Fibroblast of skin of left biceps (primary cell): Measurements from ENCODE around the gene UBXN6.

Source experiments
- DNase-seq, 2 experiments: peaks; one replicate each; pipeline ENCODE4 v3.0.0-alpha.2; 2013; ENCODE audit warnings: low read depth in 2 of 2

Gene UBXN6

DNA sequence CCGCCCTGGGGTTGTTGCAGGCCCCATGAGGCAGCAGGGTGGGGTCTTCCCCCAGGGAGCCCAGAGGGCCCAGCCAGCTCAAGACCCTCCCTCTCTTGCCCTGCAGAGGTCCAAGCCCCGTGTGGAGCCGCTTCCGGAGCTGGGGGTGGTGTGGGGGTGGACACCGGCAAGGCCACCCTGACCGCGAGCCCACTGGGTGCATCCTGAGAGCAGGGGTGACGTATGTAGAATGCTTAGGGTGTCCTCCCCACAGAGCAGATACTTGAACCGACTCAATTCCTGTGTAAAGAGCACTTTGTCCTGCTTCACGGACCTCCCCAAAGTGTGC is 14.8 kb downstream of the UBXN6 start:
- DNase-seq = no peak

DNA sequence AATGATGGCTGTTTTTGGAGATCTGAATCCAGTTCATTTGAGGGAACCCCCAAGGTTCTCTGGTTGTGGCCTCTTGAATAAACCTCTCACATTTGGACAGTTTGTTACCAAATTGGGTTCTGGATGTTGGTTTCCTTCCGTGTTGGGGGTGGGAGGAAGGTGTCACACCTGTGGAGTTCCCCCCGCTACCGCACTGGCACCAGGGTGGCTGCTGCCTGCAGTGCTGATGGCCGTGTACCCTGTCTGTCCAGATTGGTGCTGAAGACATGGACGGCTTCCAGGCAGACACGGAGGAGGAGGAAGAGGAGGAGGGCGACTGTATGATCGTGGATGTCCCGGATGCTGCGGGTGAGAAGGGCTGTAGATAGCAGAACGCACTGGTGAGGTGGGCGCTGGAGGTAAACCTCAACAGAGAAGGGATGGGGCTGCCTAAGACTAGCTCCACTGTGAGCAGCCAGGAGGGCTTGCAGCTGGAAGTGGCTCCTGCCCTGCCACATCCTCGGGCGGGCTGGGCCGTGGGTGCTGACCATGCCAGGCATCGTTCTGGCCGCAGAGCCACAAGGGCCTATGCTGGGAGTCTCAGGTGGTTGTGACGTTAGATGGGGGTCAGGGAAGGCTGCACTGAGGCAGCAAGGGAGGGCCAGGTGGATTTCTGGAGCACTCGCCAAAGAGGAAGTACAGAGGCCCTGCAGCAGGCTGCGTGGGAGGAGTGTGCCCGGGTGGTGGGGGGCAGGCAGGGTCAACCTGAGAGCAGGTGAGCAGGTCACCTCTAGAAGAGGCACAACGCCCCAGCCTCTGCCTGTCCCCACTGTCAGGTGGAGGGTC is 15.4 kb downstream of the UBXN6 start:
- DNase-seq = no peak

DNA sequence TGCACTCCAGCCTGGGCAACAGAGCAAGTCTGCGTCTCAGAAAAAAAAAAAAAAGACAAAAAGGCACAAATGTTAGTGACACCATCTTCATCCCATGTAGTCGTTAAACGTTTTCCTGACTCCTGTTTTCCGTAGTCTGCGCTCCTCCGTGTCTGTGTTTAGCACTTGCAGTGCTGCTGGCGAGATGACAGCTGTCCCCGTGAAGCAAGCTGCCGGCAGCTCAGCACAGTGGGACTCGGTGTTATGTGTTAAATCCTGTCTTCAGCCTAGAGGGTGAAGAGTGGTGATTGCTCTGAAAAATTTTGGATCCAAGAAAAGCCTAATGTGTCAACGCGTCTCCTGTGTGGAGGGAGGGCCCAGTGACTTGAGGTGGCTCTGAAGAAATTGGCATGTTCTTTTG is 18.4 kb downstream of the UBXN6 start:
- DNase-seq = no peak

DNA sequence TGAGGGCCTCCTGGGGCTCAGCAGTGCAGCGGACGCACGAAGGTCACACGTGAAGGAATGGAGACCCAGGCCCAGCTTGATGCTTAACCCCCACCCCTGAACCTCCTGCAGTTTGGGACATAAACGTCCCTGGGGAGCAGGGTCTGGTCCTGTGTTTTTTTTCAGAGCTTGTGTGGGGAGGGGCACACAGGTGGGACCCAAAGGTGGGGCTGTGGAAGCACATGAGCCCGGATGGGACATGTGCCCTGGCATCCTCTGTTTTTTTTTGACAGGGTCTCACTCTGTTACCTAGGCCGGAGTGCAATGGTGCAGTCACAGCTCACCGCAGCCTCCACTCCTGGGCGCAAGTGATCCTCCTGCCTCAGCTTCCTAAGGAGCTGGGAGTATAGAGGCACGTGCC is 20.5 kb downstream of the UBXN6 start:
- DNase-seq = no peak

DNA sequence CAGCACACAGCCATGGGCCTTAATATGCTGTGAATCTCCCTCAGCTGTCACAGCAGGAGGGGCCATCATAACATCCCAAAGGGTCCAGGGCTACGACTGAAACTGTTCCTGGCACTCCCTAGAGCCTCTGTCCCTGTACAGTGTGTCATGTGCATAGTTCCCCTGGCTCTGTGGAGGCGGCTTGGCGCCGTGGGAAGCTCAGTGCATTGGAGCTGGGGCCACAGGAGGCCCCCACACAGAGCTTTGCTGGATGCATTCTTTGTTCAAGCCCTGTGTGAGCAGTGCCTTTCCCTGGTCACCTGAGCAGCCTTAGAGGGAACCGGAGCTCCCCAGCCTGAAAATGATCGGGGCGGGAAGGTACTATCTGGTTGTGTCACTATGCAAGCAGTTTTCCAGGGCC is 21.4 kb downstream of the UBXN6 start:
- no peak for DNase-seq

DNA sequence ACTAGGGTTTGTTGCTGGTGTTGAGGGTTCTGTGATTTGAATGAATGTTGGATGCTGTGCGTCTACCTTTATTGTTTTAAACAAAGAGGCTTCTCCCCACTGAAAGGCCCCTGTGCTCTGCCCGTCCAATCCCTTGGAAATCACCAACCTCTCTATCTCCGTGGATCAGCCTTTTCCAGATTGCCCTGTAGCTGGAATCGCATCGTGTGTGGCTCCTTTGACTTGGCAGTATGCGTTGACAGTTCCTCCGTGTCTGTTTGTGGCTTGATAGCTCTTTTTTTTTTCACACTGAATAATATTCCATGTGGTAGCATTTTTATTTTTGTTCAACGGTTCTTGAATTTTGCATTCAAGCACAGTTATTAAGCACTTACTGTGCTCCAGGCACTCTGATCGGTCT is 23.2 kb downstream of the UBXN6 start:
- DNase-seq = no peak

DNA sequence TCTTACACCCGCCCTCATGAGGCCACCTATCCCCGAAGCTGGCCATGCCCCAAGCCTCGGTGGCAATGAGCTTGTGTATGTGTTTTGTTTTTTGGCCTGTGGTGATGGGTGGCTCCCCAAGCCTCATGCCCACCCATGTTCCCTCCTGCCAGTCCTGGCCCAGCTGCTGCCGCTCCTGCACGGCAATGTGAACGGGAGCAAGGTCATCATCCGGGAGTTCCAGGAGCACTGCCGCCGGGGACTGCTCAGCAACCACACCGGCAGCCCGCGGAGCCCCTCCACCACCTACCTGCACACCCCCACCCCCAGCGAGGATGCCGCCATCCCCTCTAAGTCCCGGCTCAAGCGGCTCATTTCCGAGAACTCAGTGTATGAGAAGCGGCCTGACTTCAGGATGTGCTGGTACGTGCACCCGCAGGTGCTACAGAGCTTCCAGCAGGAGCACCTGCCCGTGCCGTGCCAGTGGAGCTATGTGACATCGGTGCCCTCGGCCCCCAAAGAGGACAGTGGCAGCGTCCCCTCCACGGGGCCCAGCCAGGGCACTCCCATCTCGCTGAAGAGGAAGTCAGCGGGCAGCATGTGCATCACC is 24.6 kb downstream of the UBXN6 start:
- DNase-seq = no peak

DNA sequence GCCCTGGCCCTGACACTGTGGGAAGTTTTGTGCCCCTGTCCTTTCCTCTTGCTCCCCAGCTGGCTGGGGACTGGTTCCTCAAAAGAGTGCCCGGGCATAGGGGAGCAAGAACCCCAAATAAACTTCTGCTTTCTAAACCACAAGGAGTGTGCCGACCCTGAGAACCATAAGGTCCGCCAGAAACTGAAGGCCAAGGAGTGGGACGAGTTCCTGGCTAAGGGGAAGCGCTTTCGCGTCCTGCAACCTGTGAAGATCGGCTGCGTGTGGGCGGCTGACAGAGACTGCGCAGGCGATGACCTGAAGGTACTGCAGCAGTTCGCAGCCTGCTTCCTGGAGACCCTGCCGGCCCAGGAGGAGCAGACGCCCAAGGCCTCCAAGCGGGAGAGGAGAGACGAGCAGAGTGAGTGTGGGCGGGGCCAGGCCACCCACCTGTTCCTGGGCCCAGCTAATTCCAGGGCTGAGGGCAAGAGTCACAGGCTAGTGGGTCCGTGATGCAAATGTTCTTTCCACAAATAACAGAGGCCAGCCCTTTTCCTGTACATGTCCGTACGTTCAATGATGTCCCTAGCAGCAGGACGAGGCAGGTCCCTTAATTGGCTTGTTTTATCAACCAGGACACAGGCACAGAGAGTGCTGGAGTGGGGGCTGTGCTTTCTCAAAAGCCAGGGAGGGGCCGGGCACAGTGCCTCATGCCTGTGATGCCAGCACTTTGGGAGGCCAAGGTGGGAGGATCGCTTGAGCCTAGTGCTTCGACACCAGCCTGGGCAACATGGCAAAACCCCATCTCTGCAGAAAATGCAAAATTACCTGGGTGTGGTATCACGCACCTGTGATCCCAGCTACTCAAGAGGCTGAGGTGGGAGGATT is 25.6 kb downstream of the UBXN6 start:
- no peak for DNase-seq

DNA sequence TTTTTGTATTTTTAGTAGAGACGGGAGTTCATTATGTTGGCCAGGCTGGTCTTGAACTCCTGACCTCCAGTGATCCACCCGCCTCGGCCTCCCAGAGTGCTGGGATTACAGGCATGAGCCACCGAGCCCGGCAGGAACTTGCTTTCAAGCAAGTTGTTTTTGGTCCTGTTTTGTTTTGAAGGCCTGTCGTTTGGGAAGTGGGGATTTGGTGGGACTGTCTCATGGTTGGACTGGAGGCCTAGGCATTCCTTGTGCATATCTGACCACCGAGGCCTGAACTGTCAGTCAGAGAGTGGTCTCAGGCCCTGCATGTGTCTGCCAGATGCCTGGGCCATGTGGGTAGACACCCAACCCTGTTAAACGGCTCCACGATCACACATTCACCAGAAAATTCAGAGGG is 26.3 kb downstream of the UBXN6 start:
- DNase-seq = no peak

DNA sequence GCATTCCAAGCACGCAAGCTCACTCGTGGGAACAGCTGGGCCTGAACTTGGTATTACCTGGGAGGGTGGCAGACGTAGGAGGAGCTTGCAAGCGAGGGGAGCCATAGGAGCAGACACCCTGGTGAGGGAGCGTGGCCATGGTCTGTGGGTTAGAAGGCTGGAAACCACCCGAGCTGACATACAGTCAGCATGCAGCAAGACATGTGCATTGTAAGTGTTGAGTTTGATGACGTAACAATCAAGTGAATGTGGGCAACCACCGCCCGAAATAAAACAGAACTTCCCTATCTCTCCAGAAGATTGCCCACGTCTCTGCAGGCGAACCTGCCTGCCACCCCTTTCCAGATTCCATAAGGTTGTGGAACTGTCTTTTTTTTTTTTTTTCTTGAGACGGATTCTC is 26.8 kb downstream of the UBXN6 start:
- DNase-seq = no peak

DNA sequence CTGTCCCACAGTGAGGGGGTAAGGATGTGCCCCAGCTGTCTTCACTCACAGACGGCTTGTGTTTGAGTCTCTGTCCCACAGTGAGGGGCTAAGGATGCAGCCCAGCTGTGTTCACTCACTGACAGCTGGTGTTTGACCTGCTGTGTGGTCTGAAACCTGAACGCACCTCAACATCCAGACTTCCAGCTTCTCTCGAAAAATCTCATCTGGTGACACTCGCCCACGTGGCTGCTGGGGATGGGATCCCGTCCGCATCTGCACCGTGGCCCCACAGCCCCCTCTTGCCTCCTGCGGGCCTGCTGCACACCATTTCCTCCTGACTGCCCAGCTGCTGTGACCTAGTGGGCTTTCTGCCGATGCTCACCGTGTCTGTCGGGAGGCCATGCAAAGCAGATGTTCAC is 27.8 kb downstream of the UBXN6 start:
- no peak for DNase-seq

DNA sequence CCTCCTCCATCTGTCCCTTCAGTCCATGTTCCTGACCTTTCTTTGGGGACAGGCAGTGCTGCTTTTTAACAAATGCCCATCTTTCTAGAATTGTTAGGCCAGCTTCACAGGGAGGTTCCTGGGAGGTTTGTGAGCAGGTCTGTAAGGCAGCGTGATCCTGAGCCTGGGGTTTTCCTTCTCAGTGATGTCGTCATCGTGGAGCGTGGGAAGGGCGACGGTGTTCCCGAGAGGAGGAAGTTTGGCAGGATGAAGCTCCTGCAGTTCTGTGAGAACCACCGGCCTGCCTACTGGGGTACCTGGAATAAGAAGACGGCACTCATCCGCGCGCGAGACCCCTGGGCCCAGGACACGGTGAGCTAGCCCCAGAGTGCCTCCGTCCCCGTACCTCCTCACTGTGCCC is 28.3 kb downstream of the UBXN6 start:
- no peak for DNase-seq

DNA sequence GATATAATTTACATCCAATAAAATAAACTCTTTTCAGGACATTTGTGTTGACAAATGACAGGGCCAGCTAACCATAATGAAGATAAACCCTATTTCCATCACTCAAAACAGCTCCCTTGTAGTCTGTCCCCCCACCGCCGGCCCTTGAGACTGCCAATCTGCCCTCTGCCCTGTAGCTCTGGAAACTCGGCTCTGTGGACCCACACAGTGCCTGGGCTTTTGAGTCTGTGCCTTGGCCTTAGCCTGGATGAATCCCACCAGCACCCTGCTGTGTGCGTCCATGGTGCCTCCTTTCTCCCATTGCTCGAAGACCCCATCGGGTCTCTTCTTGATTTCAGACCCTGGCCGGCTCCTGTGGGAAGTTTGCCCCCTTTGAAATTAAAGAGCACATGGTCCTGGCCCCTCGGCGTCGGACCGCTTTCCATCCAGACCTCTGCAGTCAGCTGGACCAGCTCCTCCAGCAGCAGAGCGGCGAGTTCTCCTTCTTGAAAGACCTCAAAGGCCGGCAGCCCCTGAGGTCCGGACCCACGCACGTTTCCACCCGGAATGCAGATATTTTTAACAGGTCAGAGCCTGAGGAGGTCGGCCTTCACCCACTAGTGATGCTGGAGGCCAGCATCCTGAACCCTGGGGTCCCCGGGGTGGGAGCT is 29.1 kb downstream of the UBXN6 start:
- no peak for DNase-seq

DNA sequence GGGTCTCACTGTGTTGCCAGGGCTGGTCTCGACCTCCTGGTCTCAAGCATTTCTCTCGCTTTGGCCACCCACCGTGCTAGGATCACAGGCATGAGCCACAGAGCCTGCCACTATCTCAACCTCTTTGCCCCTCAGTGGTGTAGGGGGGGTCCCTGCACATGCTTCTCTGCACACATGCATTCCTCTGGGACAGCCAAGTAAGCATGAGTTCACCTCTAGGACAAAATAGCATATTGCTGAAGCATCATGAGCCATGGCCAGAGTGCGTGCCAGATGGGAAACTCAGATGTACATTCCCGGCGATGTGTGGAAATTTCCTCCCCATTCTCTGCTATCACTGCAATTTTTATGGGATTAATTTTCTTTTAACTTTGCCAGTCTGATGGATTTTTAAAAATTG is 32.1 kb downstream of the UBXN6 start:
- peak; percentile 76 to 79 for DNase-seq

DNA sequence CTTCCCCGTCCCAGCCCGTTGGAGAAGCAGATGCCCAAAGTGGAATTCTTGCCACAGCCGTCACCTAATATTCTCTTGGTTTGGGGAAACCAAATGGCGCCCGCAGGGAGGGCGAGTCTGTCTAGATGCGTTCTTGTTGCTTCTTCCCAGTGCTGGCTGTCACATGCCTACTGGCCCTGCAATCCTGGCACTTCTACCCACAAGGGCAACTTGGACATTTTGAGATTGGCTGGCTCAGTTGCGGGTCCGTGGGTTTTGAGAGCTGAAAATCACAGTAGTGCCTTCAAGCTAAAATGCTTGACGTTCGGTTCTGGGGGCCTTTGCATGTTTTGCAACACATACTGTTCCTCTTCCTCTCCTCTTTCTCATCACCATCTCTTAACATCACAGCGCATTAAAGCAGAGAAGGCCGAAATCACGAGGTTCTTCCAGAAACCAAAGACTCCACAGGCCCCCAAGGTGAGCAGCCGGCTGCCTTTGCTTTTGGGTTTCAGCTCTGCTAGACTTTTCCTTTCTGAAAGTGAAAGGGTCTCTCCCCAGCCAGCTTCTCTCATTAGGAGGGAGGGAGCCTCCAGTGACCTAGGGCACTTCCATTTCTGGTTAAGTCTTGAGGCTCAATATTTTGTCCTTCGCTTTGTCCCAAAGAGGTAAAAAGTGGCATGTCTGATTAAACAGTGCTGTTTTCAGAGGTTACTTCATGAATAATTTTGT is 34.0 kb downstream of the UBXN6 start:
- DNase-seq = no peak

DNA sequence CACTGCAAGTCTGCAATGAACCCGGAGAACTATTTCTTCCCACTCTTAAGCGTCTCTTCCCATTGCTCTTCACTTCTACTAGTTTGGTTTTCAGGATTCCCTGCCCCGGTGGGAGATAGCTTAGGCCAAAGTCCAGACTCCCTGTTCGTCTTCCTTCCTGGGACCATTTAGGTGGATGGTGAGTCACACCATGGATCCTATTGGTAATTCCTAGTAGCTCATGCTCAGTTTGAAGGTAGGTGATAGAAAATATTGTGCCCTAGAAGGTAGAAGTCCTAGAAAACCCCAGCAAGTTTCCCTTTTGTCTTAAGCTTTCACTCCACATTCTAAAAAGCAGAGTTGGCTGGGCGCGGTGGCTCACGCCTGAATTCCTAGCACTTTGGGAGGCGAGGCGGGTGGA is 41.3 kb downstream of the UBXN6 start:
- DNase-seq = no peak

DNA sequence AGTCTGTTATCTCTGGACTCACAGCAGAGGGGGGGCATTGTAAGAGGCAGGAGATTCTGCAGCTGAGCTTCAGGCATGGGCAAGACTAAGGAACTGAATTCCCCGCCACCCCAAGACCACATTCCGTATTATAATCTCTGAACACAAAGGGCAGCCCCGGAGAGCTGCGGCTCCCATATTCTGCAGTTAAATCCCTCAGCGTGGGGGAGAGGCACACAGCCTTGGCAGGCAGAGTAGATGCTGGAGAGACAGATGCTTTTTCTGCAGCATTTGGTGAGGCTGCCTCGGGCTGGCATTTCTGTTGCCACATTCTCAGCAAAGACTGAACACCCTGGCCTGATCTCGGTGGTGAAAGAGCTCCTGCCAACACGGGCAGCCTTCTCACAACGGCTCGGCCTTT is 42.2 kb downstream of the UBXN6 start:
- DNase-seq = no peak

DNA sequence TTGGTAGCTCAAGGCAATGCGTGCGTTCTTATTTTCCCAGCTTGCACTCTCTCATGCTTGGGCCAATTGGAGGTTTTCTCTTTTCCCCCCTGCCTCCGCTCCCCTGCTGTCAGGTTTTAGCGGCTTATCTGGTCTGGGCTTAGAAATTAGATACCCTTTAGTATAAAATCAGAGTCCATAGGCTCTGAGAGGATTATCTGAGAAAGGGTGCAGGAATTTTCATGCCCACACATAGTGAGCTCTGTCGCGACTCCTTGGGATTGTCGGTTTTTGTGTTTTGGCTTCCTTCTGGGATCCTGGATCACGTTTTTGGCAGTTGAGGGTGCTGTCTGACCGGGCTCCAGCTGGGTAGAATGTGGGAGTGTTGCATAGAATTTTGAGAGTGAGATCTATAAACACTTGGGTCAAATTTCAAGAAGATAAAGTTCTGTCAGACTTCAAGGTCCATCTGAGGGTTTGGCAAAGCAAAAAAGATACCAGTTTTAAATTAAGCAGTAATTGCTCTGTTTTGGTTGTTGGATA is 42.7 kb downstream of the UBXN6 start:
- DNase-seq = no peak

DNA sequence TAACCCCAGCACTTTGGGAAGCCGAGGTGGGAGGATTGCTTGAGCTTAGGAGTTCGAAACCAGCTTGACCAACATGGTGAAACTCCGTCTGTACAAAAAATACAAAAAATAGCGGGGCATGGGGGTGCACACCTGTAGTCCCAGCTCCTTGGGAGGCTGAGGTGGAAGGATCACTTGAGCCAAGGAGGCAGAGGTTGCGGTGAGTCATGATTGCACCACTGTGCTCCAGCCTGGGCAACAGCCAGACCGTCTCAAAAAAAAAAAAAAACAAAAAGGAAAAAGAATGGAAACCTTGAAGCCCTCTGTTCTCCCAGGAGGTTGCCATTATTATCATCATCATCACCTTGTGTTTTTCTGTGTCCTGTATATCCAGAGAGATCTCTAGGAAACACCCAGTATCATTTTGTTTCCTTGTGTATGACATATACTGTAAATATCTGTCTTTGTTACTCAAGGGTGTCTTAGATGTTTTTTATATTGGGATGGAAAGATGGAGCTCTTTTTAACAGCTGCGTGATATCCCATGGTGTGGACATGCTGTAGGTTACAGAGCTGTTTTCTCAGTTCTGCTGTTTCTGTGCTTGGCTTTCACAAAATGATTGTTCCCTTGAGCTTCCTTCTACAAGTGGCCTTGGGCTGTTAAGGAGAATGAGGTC is 43.3 kb downstream of the UBXN6 start:
- no peak for DNase-seq

DNA sequence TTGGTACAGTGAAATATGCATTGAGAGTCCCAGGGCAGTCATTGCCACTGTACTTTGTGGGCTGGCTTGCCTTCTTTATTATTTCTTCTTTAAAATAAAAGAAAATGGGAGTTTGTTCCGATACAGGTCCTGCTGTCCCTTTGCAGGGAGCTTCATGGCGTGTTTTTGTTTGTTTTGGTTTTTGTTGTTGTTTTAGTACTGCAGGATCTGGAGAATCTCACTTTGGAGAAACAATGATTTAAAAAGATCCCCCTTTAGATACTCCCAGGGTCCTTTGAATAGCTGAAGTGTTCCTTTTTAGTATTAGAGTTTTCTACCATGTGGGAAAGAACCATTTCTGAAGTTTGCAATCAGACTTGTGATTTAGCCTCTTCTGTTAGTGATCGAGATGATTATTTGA is 44.0 kb downstream of the UBXN6 start:
- no peak for DNase-seq
